ENCODE measurements around the gene RPAP2.
"Not testable (repeated sequence)": the region's sequence is repeated elsewhere in the genome, so short reads cannot be mapped to it uniquely, and the experiment has no call there.

Gene RPAP2

DNA sequence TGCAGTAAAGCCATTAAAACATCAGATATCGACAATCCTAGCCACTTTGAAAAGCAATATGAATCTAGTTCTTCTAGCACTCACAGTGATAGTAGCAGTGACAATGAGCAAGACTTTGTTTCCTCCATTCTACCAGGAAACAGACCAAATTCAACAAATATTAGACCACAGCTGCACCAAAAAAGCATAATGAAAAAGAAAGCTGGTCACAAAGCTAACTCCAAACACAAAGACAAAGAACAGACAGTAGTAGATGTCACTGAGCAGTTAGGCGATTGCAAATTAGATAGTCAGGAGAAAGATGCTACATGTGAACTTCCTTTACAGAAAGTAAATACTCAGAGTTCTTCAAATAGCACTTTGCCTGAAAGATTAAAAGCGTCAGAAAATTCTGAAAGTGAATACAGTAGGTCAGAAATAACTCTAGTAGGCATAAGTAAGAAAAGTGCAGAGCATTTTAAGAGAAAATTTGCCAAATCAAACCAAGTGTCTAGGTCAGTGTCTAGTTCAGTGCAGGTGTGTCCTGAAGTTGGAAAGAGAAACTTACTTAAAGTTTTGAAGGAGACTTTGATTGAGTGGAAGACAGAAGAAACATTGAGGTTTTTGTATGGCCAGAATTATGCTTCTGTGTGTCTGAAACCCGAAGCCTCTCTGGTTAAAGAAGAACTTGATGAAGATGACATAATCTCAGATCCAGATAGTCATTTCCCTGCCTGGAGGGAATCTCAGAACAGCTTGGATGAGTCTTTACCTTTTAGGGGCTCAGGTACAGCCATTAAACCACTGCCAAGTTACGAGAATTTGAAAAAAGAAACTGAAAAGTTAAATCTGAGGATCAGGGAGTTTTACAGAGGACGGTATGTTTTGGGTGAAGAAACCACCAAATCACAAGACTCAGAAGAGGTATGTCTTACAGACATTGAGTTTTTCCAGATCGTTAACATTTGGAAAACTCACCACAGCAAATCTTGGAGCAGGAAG lies 24.9 kb downstream of the RPAP2 start:
- no peak for DNase-seq (ENCODE audit: low read depth, low spot score)

DNA sequence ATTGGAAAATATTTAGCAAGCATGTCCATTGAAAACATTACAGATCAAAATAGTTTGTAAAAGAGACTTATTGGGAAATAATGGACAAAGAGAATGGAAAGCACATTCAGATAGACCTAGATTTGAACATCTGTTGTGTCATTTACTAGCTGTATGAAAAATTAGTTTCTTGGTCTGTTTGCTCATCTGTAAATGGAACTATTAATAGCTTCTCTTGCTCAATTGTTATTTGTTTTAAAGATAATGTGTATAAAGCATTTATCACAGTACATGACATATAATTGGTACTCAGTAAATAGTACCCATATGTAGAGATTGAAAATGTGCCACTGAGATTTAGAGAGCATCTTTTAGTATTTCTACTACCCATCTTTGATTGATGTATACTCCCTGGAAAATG lies 25.9 kb downstream of the RPAP2 start:
- DNase-seq (ENCODE audit: low read depth, low spot score), result no peak

DNA sequence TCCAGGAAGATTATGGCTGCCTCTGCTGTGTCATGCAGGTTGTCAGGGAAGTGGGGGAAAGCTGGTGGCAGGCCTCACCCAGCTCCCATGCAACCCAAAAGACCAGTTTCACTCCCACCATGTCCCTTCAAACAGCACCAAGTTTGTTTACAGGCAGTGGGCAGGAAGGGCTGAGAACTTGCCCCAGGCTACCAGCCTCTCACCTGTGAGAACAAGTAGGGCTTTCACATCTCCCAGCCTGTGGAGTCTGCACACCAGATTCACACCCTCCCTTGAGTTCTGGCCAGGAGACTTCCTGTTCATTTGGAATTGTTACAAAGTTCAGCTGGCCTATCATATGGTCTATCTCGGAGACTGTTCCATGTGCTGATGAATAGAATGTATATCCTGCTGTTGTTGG lies 27.8 kb downstream of the RPAP2 start:
- DNase-seq (ENCODE audit: low read depth, low spot score), result no peak

DNA sequence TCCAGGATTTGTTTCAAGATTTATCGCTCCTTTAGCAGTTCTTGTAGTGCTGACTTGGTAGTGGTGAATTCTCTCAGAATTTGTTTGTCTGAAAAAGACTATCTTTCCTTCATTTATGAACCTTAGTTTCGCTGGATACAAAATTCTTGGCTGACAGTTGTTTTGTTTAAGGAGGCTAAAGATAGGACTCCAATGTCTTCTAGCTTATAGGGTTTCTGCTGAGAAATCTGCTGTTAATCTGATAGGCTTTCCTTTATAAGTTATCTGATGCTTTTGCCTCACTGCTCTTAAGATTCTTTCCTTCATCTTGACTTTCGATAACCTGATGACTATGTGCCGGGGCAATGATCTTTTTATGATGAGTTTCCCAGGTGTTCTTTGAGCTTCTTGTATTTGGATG lies 28.9 kb downstream of the RPAP2 start:
- no peak for DNase-seq (ENCODE audit: low read depth, low spot score)

DNA sequence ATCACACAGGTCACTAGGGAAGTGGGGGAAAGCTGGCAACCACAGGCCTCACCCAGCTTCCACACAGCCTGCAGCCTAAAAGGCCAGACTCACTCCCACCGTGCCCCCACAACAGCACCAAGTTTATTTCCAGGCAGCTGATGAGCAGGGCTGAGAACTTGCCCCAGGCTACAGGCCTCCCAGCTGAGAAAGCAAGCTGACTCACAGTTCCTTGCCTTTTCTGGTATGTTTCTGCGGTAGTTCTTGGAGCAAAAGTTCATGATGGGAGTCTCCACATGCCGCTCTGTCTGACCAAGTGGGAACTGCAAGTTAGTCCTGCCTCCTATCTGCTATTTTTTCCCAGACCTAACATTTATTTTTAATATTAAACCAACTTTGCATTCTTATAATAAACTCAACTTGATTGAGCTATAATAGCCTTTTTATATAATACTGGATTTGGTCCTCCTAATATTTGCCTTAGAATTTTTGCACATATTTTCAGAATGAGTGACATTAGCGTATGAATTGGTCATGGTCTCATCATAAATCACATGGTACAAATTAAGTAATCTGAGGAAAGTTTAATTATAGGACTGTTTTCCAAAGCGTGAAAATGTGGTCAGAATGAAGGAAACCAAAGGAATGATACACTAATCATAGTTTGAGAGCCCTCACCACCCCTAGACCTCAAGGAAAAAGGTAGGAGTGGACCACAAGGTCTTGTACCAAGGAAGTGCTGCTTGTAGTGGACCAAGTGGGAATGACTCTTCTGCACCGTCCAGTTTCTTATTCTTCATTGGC lies 30.7 kb downstream of the RPAP2 start:
- no peak for DNase-seq (ENCODE audit: low read depth, low spot score)

DNA sequence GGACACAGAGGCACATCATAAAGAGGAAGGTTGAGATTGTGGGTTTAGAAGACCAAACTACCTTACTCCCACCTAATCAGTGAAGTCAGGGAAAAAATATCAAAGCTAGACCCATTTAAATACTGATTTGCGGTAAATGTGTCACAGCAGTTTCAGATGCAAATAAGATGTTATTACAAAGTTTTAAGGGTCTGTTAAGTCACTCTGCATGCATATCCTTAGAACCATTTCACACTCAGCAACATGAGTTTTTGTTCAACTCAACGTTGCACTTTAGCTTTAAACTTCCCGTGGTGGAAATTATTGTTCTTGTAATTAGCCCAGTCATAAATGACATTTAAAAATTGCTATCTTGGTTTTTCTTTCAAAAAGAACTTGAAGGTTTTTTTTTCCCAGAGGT lies 34.8 kb downstream of the RPAP2 start:
- DNase-seq (ENCODE audit: low read depth, low spot score), result no peak

DNA sequence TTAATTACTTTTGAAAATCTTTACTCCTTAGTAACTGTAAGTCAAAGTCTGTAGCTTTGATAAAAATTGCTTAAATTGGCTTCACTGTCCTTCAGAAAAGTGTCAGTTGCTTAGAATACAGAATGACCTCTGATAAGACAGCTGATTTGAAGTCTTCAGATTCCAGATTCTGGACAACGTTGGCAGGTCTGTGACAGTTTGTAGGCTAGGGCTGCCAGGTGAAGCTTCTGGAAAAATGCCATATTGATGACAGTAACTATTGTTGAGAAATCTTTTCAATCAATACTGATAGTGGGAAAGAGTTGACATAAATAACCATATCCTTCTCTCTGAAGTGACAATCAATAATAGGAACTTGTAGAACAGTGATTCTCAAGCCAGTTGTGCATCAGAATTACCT lies 41.3 kb downstream of the RPAP2 start:
- DNase-seq (ENCODE audit: low read depth, low spot score), result no peak

DNA sequence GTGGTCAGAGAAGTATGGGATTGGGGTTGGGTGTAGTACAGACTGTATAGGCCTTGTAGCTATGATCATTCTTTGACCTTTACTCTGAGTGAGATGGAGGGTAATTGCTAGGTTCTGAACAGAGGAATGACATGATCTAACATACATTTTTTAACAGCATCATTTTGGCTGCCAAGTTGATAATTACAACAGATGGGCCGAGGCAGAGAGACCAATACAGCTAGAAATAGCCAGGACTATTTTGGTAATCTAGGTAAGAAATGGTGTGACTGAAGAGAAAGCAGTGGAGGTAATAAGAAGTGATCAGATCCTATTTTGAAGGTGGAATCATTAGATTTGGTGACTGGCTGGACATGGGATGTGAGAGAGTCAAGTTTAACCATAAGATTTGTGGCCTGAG lies 43.5 kb downstream of the RPAP2 start:
- no peak for DNase-seq (ENCODE audit: low read depth, low spot score)

DNA sequence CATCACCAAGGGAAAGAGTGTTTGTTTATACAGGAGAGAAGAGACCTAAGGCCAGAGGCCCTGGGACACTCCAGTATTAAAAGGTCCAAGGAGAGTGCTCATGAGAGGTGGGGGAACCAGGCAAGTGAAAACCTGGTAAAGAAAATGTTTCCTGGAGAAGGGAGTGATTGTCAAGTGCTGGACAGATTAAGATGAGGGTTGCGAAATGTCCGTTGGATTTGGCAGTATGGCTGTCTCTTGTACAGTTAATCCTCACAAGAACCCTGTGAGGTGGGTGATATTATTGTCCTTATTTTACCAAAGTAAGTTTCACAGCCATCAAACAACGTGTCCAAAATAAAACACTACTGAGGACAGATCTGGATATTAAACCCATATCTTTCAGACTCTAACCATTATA lies 44.2 kb downstream of the RPAP2 start:
- no peak for DNase-seq (ENCODE audit: low read depth, low spot score)

DNA sequence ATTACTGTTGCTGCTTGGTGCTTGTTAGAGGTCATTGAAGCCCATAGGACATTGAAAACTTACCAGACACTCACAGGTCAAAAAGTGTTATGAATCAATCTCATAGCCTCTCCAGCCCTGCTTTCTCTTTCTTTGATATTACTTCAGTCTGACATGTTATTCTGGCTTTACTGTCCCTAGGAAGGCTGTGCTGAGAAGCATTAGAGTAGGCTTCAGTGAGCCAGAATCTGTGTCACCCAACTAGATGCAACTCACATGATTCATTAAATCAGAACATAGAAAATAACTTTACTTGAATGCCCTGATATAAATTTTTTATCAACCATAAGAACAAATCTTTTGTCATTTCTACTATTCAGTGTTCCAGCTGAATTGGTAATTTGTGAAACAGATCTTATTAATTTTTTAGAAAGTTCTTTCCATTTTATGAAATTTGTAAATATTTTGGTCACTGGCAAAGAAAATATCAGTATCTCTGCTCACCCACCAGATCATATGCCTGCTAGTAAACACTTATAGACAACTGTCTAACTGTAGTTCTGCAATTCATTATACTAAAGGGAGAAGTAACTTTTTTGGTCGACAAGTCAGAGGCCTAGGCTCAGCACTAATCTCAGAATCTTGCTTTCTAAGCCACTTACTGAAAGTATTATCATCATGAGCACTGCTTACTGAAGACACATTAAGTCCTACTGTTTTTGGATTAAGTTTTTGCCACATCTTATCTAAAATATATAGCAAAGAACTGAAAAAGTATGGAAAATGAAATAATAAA lies 48.2 kb downstream of the RPAP2 start:
- no peak for DNase-seq (ENCODE audit: low read depth, low spot score)

DNA sequence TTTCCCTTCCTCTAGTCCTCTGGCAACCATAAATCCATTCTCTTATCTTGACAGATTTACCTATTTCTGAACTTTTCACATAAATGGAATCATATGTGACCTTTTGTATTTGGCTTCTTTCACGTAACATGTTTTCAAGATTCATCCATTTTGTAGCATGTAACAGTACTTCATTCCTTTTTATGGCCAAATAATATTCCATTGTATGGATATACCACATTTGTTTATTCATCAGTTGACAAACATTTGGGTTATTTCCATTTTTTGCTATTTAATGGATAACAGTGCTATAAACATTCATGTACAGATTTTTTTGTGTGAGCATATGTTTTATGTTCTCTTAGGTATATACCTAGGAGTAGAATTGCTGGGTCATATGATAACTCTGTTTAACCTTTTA lies 54.0 kb downstream of the RPAP2 start:
- no peak for DNase-seq (ENCODE audit: low read depth, low spot score)

DNA sequence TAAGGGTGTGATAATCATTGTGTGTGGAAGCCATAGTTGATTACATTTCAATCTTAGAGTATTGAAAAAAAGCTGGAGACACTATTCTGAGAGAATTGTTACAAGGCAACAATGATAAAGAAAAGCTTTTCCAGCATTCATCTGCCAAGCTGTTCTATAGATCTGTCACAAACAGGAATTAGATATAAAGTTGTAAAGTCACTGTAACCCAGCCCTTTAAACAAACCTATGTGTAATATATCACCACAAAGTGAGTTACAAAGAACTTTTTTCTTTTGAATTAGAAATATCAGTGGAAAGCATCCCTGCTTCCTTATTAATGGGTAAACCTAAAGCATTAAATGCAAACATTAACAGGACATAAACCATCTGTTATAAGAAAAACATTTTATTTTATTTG lies 55.4 kb downstream of the RPAP2 start:
- no peak for DNase-seq (ENCODE audit: low read depth, low spot score)

DNA sequence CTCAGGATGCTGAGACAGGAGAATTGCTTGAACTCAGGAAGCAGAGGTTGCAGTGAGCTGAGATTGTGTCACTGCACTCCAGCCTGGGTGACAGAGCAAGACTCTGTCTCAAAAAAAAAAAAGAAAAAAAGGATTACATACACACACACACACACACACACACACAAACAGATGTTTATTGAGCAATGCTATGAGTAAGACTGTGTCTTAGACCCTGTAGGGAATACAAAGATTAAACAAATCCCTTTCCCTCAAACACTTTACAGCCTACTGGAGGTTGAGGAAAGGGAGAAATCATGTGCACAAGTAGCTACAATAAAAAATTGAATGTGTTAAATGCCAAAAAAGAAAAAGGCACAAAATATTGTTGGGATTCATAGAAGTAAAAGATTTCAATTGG lies 58.1 kb downstream of the RPAP2 start:
- DNase-seq (ENCODE audit: low read depth, low spot score), result no peak

DNA sequence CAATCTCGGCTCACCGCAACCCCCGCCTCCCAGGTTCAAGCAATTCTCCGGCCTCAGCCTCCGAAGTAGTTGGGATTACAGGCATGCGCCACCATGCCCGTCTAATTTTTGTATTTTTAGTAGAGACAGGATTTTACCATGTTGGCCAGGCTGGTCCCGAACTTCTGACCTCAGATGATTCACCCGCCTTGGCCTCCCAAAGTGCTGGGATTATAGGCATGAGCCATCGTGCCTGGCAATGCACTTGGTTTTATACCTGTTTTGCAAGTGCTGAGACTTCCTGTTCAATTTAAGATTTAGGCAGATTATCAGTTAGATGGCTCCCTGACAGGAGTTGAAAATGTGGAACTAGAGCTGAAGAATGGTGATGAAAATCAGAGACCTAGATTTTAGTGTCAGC lies 60.5 kb downstream of the RPAP2 start:
- DNase-seq (ENCODE audit: low read depth, low spot score), result not testable (repeated sequence)

DNA sequence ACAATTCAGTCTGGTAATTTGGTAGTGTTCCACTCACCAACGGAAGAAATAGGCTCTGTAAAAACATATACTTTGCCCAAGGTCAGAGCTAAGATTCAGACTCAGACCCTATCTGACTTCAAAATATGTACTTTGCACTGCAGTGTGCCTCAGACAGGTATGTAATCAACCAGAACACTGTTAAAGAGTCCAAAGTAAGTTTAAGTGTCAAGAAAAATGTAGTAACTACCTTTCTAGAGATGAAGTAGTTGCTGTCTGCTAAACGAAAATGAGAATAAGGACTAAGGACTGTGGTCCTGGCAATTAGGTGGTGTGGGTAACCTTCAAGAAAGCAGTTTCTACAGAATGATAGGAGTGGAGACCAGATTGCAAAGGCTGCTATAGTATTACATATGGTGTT lies 61.1 kb downstream of the RPAP2 start:
- no peak for DNase-seq (ENCODE audit: low read depth, low spot score)

DNA sequence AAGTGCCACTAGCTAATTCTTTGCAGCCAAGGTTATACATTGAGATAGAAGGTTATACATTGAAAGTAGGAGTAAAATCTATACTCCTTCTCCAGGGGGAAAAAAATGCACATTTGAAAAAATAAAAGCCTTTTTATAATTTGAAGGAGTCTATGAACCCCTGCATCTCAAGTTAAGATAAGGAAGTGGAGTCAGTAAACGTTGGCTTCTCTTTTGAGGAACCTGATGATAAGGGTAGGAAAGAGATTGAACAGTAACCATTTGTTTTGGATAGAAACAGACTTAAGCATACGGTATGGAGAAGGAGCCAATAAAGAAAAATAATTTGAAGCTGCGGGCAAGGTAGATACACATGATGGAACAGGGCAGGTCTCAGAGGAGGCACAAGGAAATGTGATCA lies 64.1 kb downstream of the RPAP2 start:
- no peak for DNase-seq (ENCODE audit: low read depth, low spot score)

DNA sequence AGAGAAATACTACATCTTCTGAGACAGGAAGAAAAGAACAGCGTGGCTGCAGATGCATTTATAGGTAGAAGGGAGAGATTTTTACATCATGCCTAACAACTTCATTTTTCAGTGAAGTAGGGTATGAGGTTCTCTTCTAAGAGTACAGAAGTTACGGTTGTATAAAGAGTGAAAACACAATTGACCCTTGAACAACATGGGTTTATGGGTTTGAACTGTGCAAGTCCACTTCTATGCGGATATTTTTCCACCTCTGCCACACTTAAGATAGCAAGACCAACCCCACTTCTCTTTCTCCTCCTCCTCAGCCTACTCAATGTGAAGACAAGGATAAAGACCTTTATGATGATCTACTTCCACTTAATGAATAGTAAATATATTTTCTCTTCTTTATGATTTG lies 64.5 kb downstream of the RPAP2 start:
- no peak for DNase-seq (ENCODE audit: low read depth, low spot score)

DNA sequence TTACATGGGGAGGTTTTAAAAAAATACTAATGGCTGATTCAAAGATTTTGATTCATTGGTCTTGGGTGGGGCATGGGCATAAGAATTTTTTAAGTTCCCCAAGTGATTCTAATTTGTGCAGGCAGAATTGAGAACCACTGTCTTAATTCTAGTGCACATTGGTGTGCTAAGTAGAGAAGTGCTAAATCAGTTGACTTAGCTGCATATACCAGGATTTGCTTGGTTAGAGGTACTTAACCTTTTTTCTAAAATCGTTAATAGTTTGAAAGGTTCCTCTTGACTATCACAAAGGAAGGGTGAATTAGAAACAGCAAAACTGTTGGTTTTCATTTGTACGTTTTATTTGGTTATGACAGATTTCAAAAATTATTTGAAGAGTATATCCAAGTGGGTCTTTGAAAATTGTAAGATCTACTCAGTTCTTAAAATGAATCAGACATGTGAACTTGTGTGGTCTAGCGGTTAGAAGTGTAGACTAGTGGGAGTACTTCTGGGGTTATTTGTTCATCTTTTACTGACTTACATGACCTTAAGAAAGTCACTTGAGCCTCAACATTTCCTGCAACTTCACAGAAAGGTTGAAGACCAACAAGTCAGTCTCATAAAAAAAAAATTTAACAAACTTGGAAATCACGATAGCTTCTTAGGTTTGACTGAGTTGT lies 66.7 kb downstream of the RPAP2 start:
- no peak for DNase-seq (ENCODE audit: low read depth, low spot score)

DNA sequence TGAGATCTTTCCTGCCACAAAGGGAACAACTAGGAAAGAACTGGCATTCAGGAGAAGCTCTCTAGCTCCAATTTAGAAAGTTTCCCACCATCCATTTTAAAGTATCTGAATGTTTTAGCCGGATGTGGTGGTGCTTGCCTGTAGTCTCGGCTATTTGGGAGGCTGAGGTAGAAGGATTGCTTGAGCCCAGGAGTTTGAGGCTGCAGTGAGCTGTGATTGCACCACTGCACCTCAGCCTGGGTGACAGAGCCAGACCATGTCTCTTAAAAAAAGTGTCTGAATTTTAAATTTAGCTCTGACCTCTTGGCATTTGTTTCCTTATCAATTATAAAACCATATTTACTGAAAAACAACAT lies 67.2 kb downstream of the RPAP2 start:
- DNase-seq (ENCODE audit: low read depth, low spot score), result no peak

DNA sequence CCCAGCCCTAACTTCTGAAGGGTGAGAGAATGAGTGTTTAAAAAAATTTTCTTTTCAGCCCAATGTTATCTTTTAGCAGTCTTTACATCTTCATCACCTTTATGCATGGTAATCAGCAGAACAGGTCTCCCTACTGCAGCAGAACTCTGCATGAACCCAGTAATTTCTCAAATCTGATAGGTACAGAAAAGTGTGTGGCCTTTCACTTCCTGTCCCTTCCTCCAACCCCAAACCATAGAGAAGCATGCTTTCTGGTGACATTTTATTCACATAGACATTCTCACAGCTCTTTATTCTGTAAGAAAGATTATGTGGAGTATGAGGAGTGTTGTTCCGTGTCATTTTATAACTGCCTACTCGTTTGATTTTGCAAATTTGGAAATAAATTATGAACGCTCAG lies 68.6 kb downstream of the RPAP2 start:
- no peak for DNase-seq (ENCODE audit: low read depth, low spot score)

DNA sequence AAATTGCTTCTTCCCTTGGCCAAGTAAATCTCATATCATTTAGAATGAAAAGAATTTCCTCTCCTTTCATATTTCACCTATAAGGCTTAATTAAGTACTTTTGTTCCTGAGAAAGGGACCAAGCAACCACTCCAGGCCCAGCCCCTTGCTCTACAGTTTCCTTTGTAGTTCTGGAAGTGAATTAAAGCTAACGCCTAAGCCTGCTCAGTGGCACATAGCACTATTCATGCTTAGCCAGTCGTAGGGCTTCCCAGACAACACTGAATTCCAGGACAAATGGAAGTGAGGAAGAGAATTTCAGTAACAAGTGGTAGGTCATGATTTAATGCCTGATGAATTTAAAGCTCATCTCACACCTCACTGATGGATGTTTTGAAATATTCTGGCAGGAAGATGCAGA lies 73.3 kb downstream of the RPAP2 start:
- DNase-seq (ENCODE audit: low read depth, low spot score), result no peak

DNA sequence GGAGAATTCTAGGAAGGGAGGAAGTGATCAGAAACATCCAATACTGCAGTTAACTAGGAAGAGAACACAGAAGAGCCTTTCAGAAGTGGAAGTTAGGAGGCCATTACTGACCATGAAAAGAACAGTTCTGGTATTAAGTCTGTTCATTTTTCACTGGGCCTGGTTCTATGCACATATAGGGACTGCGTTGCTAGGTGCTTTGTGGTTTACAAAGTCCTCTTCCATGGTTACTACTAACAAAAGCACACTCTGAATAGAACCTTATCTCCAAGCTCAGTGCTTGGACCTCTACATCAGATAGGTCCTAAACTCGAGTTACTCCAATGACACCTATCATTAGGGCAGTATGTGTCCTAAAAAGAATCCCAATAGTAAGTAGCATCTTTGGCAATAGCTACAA lies 75.4 kb downstream of the RPAP2 start:
- no peak for DNase-seq (ENCODE audit: low read depth, low spot score)
